ENCODE results near the gene MRPL53. TPM values are rescaled to one million over a fixed set of nuclear protein-coding genes. Genes with fewer than 3 reads are reported as not detected.

Gene MRPL53
- total and polyA plus RNA-seq, 2 of the 8 experiments (the other 6 are each of a cell fraction or from before 2014, with no cell fraction given) = 36.6 to 46.3 TPM

DNA sequence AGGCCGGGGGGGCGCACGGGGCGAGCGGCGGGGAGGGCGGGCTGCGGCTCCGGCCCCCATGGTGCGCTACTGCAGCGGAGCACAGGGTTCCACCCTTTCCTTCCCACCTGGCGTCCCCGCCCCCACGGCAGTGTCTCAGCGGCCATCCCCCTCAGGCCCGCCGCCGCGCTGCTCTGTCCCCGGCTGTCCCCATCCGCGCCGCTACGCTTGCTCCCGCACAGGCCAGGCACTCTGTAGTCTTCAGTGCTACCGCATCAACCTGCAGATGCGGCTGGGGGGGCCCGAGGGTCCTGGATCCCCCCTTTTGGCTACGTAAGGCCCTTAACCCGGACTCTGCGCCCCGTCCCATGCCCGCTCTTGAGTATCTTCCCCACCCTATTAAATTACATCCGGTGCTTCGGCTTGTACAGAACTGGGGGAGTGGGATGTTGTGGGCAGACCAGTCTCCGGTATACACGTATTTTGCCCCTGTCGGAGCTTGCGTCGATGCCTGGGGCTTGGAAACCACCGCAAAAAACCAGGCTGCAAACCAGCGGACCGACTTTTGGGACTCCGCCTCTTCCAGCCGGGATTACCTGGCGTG is 14.8 kb downstream of the MRPL53 start (continued):
- TF ChIP-seq, protein P1, sequence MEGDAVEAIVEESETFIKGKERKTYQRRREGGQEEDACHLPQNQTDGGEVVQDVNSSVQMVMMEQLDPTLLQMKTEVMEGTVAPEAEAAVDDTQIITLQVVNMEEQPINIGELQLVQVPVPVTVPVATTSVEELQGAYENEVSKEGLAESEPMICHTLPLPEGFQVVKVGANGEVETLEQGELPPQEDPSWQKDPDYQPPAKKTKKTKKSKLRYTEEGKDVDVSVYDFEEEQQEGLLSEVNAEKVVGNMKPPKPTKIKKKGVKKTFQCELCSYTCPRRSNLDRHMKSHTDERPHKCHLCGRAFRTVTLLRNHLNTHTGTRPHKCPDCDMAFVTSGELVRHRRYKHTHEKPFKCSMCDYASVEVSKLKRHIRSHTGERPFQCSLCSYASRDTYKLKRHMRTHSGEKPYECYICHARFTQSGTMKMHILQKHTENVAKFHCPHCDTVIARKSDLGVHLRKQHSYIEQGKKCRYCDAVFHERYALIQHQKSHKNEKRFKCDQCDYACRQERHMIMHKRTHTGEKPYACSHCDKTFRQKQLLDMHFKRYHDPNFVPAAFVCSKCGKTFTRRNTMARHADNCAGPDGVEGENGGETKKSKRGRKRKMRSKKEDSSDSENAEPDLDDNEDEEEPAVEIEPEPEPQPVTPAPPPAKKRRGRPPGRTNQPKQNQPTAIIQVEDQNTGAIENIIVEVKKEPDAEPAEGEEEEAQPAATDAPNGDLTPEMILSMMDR (IDR thresholded peaks at IDR 0.05; ENCODE audit: control extremely low read depth in 1 of 3, insufficient read depth in 1 of 3, low read depth in 1 of 3, low read length in 3 of 3) = no peak
- TF ChIP-seq, protein P2, sequence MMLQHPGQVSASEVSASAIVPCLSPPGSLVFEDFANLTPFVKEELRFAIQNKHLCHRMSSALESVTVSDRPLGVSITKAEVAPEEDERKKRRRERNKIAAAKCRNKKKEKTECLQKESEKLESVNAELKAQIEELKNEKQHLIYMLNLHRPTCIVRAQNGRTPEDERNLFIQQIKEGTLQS (IDR thresholded peaks at IDR 0.05; ENCODE audit: insufficient read depth, low read depth, low read length) = no peak
- TF ChIP-seq RXRA (IDR thresholded peaks at IDR 0.05; ENCODE audit: insufficient read depth, low read depth, low read length) (no peak), CHD2 (IDR thresholded peaks at IDR 0.05; ENCODE audit: low read length) (no peak), JUN (IDR thresholded peaks at IDR 0.05; ENCODE audit: low read depth, low read length) (no peak), SIN3A (conservative IDR thresholded peaks at IDR 0.05 in 1 of 2, IDR thresholded peaks at IDR 0.05 in 1 of 2; ENCODE audit: low read depth in 1 of 2, low read length in 2 of 2) (peak in 1 of 2 experiments; percentile 34; a peak in 2 of 4 replicates), EP300 (IDR thresholded peaks at IDR 0.05; ENCODE audit: borderline replicate concordance in 1 of 2, low read depth in 2 of 2, low read length in 2 of 2) (no peak), SP2 (IDR thresholded peaks at IDR 0.05; ENCODE audit: low read length) (no peak), TEAD4 (IDR thresholded peaks at IDR 0.05; ENCODE audit: low read depth, low read length) (no peak), HDAC2 (IDR thresholded peaks at IDR 0.05; ENCODE audit: borderline replicate concordance in 1 of 2, low read depth in 2 of 2, low read length in 2 of 2) (no peak), NANOG (IDR thresholded peaks at IDR 0.05; ENCODE audit: insufficient read depth, low read depth, low read length, poor library complexity, severe bottlenecking) (no peak), POU5F1 (IDR thresholded peaks at IDR 0.05; ENCODE audit: low read depth, low read length) (no peak), TAF7 (optimal IDR thresholded peaks at IDR 0.05; ENCODE audit: borderline replicate concordance, low read depth, low read length) (peak; percentile 11), USF2 (IDR thresholded peaks at IDR 0.05; ENCODE audit: low read length) (no peak), RBBP5 (IDR thresholded peaks at IDR 0.05; ENCODE audit: borderline replicate concordance, low read depth, low read length) (0 out of 2 replicates have a peak, but pooled peaks have one; percentile 29), SAP30 (IDR thresholded peaks at IDR 0.05; ENCODE audit: insufficient read depth, insufficient replicate concordance, low read length) (peak; percentile 70), KDM5A (IDR thresholded peaks at IDR 0.05; ENCODE audit: low read length) (no peak), POLR2AphosphoS5 (IDR thresholded peaks at IDR 0.05; ENCODE audit: low read depth, low read length) (no peak; the same call in none of the 2 replicates), SP4 (IDR thresholded peaks at IDR 0.05; ENCODE audit: low read length) (no peak), ASH2L (IDR thresholded peaks at IDR 0.05; ENCODE audit: low read length) (peak; percentile 83)
